PFSK-1 (cell line): ENCODE measurements around the gene TANC2.

Experiments used
- FOXP2 ChIP-seq: optimal IDR thresholded peaks from 2 replicates; pipeline ENCODE3; 2011; ENCODE audit warnings: borderline replicate concordance, control low read depth, inconsistent platforms; ENCODE audit not compliant: insufficient read depth; ENCODE audit errors: extremely low read length, extremely low read depth
- POLR2AphosphoS5 ChIP-seq: IDR thresholded peaks from 2 replicates; pipeline ENCODE4 v1.6.1; 2012; ENCODE audit warnings: low read depth, mild to moderate bottlenecking, control low read depth, low read length, moderate library complexity
- SIN3A ChIP-seq: IDR thresholded peaks from 2 replicates; pipeline ENCODE4 v1.6.1; 2012; ENCODE audit warnings: mild to moderate bottlenecking, low read length, moderate library complexity, borderline replicate concordance; ENCODE audit not compliant: insufficient read depth
- TAF1 ChIP-seq: IDR thresholded peaks from 2 replicates; pipeline ENCODE4 v1.6.1; 2012; ENCODE audit warnings: low read length, control low read depth, borderline replicate concordance; ENCODE audit not compliant: insufficient read depth
- TF ChIP-seq, protein P1 (sequence below), 2 experiments: IDR thresholded peaks; 2 replicates each; pipeline versions ENCODE4 v1.6.1 to v1.8.0; 2011 to 2012; ENCODE audit warnings: low read depth in 2 of 2, low read length in 2 of 2, control low read depth in 1 of 2, inconsistent platforms in 1 of 2, mild to moderate bottlenecking in 1 of 2, moderate library complexity in 1 of 2; ENCODE audit not compliant: insufficient read depth in 1 of 2

The TANC2 gene

GRCh38 chr17:62921817-62922216 lies 44.2 kb upstream of the TANC2 start:
- TF ChIP-seq SIN3A = no peak
- TF ChIP-seq POLR2AphosphoS5 = no peak
- TF ChIP-seq, protein P1, sequence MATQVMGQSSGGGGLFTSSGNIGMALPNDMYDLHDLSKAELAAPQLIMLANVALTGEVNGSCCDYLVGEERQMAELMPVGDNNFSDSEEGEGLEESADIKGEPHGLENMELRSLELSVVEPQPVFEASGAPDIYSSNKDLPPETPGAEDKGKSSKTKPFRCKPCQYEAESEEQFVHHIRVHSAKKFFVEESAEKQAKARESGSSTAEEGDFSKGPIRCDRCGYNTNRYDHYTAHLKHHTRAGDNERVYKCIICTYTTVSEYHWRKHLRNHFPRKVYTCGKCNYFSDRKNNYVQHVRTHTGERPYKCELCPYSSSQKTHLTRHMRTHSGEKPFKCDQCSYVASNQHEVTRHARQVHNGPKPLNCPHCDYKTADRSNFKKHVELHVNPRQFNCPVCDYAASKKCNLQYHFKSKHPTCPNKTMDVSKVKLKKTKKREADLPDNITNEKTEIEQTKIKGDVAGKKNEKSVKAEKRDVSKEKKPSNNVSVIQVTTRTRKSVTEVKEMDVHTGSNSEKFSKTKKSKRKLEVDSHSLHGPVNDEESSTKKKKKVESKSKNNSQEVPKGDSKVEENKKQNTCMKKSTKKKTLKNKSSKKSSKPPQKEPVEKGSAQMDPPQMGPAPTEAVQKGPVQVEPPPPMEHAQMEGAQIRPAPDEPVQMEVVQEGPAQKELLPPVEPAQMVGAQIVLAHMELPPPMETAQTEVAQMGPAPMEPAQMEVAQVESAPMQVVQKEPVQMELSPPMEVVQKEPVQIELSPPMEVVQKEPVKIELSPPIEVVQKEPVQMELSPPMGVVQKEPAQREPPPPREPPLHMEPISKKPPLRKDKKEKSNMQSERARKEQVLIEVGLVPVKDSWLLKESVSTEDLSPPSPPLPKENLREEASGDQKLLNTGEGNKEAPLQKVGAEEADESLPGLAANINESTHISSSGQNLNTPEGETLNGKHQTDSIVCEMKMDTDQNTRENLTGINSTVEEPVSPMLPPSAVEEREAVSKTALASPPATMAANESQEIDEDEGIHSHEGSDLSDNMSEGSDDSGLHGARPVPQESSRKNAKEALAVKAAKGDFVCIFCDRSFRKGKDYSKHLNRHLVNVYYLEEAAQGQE (IDR thresholded peaks at IDR 0.05; ENCODE audit: insufficient read depth in 1 of 2, low read depth in 2 of 2, low read length in 2 of 2) = no peak
- TF ChIP-seq TAF1 = no peak
- no peak for TF ChIP-seq FOXP2

DNA sequence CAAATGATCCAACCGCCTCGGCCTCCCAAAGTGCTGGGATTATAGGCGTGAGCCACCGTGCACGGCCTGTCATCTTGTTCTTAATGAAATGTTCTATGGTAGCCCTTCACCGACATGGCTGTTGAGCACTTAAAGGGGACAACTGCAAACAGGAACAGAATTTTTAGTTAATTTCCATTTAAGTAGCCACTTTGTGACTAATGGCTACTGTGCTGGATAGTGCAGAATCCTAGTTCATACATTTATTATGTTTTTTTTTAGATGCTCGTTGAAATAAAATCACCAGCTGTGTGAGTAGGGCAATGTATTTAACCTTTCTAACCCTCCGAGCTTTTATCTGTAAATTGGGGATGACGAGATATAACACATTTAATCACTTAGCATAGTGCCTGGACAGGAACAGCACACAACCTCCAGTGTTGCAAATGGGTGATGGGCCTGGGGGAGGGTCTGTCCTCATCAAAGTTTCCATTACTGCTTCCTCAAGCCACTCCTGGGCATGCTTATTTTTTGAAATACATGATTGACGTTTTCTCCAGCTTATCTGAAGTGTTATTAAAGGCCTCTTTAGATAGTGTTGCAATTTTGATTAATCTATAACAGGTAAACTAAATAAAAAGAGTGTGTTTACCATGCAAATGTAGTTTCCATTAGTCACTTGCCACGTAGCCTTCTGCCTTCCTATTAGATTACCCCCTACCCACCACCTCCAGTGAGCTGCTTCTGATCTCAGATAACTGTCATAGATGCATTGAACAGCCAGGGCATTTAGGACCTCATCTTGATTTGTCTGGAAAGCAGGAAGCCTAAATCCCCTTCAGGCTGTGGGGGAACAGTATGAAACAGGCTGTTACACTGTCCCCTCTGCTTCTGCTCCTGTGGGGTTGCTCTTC lies 42.5 kb upstream of the TANC2 start:
- no peak for TF ChIP-seq TAF1
- TF ChIP-seq, protein P1 (IDR thresholded peaks at IDR 0.05; ENCODE audit: insufficient read depth in 1 of 2, low read depth in 2 of 2, low read length in 2 of 2) = no peak
- TF ChIP-seq POLR2AphosphoS5 = no peak
- TF ChIP-seq FOXP2 = no peak
- TF ChIP-seq SIN3A = no peak

- no peak for TF ChIP-seq POLR2AphosphoS5
- TF ChIP-seq FOXP2 = no peak
- TF ChIP-seq TAF1 = no peak
- TF ChIP-seq SIN3A = no peak
- TF ChIP-seq, protein P1 (IDR thresholded peaks at IDR 0.05; ENCODE audit: insufficient read depth in 1 of 2, low read depth in 2 of 2, low read length in 2 of 2) = no peak
Observed at GRCh38 chr17:62925267-62925836, 40.7 kb upstream of the TANC2 start.

GRCh38 chr17:62927083-62927482 lies 39.0 kb upstream of the TANC2 start:
- no peak for TF ChIP-seq SIN3A
- no peak for TF ChIP-seq TAF1
- TF ChIP-seq POLR2AphosphoS5 = no peak
- TF ChIP-seq, protein P1 (IDR thresholded peaks at IDR 0.05; ENCODE audit: insufficient read depth in 1 of 2, low read depth in 2 of 2, low read length in 2 of 2) = no peak
- no peak for TF ChIP-seq FOXP2
